ENCODE measurements around the gene RCSD1.
A peak's percentile ranks its signal among the peaks of the same experiment; 100 is the strongest.
"Not testable (repeated sequence)": the region's sequence is repeated elsewhere in the genome, so short reads cannot be mapped to it uniquely, and the experiment has no call there.

The RCSD1 gene

DNA sequence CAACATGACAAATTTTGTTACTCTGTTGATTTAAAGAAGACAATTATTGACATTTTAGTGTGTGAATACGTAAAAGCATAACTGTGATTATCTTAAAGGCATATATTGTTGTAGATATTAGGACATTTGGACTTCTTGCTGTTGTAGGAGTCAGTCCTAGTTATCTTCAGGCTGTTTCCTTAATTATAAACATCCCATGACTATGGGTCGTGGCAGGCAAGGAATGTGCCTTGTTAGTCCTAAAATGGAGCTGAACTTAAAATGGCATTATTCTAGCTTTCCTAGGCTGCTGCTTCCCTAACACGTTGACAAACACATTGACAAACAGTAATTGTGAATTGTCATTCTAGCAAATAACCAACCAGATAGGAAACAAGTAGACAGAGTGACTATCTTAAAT is 87.3 kb downstream of the RCSD1 start:
- no peak for DNase-seq (ENCODE audit: low read depth)

DNA sequence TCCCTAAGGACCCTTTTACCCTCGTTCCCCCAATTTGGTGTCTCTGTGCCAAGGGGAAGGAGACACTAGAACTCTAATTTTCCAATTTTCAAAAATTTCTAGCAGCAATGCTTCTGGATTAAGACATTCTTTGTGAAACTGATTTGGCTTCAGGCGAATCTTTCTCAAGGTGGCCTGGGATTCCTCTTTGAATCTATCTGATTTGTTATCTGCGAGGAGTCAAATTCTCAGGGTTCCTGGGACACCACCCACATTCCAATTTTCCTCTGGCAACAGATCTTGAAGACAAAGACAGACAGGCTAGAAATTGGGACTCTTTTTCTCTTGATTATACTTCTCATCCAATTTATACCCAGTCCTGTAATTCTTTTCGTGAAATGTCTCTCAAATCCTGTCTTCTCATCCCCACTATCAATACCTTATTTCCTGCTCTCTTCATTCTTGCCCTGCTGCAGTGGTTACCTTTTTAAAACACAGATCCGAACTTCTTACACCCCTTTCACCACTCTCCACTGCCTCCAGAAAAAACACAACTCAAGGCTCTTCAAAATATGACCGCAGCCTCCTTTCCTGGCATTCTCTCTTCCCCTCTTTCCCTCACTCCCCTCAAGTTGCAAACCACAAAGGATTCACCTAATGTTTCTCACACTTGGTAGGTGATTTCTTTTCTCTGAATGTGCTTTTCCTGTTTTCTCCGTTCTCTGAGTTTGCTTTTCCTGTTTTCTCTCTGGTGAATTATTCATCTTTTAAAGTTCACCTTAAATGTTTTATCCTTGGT is 89.1 kb downstream of the RCSD1 start:
- DNase-seq (ENCODE audit: low read depth), result no peak

DNA sequence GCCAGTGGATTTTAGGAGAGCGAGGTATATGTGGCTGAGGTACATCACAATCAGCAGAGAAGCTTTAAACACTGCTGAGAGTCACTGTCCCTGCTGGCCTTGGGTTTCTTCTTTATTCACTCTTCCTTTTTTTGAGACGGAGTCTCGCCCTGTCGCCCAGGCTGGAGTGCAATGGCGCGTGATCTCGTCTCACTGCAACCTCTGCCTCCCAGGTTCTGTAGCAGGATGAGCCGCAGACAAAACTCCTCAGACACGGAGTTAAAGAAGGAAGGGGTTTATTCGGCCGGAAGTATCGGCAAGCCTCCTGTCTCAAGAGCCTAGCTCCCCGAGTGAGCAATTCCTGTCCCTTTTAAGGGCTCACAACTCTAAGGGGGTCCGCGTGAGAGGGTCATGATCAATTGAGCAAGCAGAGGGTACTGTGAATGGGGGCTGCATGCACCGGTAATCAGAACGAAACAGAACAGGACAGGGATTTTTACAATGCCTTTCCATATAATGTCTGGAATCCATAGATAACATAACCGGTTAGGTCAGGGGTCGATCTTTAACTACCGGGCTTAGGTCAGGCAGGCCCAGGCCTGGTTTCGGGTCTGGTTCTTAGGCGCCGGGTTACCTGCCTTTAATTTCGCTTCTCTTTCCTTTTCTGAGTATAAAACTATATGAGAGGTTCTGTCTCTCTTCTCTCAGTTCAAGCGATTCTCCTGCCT is 89.8 kb downstream of the RCSD1 start:
- not testable (repeated sequence) for DNase-seq (ENCODE audit: low read depth)

DNA sequence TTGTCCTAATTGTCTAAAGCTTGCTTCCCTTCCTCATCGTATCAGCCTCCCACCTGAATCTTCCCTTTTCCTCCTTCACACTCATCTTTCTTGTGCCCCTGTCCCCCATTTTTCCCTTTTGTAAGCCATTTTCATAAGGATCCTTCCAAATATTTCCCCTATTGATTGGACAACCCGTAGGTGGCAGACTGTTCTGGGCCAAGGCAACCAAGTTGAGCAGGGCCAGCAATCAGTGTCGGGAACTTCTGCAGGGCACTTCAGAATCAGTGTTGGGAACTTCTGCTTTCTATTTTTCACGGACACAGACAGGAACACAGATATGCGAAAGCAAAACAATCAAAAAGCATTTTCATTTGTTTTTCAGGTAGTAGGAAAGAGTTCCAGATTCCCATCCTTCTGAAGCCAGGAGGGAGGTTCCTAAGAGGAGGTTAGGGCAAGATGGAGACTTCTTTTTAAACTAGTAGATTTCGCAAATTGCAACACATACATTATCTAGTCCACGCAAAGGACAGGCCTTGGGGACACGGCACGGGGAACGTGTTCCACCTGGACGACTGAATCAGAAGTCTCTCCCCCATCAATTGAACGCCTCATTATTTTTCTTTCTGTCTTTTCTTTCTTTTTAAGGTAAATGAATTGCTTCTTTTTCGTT is 91.1 kb downstream of the RCSD1 start:
- DNase-seq (ENCODE audit: low read depth), result no peak

DNA sequence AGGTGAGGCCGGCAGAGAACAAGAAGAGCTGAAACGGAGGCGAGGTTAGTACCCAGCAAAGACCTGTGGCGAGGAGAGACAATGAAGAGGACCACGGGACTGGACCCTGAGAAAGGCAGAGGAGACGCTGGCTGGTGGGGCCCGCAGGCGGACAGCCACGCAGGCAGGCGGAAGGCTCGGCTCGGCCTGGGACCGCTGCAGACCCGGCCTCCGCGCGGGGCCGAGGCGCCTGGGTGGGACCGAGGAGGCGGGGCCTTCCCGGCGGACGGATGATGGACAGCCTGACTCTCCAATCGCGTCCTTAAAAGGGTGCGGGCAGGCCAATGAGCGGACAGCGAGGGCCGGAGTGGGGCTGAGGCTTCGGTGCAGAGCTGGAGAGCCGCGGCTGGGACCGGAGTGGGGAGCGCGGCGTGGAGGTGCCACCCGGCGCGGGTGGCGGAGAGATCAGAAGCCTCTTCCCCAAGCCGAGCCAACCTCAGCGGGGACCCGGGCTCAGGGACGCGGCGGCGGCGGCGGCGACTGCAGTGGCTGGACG is 91.7 kb downstream of the RCSD1 start, which contains the start of gene MPZL1:
Gene MPZL1 (plus strand): TSS at position 366 of the 535 bp plus-strand sequence. CDS start 170 bp downstream, outside the sequence.
- DNase-seq (ENCODE audit: low read depth), result peak; percentile 93

DNA sequence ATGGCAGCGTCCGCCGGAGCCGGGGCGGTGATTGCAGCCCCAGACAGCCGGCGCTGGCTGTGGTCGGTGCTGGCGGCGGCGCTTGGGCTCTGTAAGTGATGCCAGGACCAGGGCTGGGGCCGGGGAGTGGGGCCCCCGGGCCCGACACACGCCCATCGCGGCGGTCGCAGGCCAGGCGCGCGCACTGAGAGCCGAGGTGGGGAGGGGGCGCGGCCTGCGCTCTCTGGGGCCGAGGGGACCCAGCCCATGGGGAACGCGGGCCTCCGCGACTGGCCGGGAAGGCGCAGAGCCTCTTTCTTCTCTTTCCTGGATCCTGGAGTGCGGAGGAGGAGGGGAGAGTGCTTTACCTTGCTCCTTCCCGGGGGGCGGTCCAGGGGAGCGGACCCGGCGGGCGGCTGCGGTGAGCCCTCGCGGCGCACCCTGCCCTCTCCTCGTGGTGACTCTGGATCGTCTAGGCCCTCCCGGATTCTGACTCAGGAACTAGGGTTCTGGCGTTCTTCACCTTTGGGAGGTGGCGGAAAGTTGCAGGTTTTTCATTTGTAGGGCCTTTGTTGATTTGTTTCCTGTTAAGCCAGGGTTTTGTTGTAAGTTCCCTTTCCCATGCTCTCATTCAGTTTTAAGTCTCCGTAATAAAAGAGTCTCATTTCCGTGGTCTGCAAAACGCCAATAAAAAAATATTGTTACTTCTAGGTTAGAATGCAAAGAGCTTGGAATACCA is 92.3 kb downstream of the RCSD1 start:
- no peak for DNase-seq (ENCODE audit: low read depth)

DNA sequence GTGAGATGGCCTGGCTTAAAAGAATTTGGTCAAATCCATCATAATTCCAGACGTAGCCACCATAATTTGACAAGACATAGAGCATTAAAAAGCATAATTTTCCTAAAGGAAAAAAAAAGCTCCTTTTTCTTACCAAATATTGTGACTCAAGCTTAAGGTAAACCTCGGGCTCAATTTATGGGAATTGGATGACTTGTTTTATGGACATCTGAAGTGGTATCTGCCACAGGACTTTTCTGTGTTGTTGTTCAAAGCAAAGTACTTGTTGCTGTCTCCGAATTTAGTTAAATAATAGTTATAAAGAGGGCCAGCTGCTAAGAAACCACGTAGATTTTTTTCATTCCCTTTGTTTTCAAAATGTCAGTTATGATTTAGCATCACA is 92.8 kb downstream of the RCSD1 start:
- DNase-seq (ENCODE audit: low read depth), result no peak

DNA sequence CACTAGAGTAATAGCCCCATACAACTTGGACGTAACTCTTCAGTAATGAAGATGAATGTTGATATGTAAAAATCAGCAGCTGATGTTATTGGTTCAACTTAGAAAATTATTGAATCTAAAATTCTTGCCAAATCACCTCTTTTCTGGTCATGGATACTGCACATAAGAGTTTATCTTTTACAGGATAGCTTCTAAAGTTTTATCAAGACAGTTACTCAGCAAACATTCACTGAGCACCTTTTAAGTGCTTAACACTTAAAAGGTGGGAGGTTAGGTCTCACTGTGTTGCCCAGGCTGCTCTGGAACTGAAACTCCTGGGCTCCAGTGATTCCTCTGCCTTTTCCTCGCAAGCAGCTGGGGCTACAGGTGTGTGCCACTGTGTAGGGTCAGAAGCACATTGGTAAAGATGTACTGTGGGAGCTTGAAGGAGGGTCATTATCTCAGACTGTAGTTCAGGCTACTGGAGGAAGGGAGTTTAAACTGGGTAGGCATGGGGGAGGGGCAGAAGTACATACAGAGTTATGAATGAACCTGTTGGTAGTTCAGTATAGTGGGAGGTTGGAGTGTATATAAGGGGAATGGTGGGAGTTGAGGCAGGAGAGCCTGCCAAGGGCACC is 93.8 kb downstream of the RCSD1 start:
- no peak for DNase-seq (ENCODE audit: low read depth)

DNA sequence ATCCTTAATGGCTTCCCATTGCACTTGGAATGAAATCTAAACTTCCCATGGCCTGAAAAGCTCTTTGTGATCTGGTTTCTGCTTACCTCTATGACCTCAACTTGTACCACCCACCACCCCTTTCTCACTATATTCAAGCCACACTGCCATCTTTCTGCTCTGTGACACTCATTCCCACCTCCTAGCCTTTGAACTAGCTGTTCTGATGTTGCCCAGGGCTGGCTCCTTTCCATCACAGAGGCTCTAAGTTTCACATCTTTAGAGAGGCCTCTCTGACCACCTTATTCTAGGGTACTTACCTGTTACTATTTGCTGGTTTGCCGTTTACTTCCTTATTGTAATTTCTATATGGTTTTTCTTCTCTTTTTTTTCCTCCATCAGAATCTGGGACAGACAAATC is 96.0 kb downstream of the RCSD1 start:
- DNase-seq (ENCODE audit: low read depth), result no peak

DNA sequence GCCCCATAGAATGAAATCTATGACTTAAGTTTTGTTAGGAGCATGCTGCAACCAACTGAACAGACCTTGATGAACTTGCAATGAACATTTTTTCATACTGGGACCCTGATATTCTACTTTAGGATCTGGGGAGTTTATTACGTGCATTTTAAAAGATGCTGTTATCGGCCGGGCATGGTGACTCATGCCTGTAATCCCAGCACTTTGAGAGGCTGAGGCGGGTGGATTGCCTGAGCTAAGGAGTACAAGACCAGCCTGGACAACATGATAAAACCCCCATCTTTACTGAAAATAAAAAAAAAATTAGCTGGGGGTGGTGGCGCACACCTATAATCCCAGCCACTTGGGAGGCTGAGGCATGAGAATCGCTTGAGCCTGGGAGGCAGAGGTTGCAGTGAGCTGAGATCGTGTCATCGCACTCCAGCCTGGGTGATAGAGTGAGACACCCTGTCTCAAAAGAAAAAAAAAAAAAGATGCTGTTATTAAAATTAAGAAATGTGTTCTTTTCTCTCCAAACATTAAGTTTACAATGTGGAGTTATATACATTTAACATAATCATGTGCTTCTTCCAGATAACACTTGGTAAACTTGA is 98.9 kb downstream of the RCSD1 start:
- DNase-seq (ENCODE audit: low read depth), result no peak

DNA sequence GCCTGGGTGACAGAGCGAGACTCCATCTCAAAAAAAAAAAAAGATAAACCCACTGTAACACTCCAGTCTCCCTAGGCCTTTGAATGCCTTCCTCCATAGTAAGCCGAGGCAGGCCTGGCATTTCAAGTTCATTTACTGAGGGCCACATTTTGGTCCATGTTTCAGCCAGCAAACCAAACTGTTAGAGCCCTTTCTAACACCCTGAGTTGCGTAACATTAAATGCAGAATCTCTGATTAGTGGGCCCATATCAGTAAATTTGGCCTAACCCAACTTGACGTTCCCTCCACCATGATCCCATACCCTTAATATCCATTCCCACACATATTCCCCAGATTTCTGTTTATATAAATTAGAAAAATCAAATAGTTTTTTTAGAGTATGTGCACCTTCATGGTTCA is 104.2 kb downstream of the RCSD1 start:
- no peak for DNase-seq (ENCODE audit: low read depth)

DNA sequence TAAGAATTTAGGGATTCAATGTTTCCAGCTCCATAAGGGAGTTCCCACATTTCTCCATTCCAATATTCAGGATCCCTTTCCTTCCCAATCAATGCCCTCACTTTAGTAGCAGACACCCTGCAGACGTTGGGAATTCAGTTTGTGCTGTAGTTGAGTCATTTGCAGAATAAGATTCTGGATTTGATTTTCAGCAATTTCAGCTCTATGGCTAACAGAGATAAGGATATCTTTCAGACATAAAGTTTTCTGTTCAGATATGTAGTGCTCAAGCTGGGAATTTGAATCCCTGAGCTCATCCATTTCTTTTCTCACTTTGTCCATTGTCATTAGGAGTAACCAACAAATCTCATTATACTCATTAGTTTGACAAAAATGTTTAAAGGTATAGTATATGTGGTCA is 104.8 kb downstream of the RCSD1 start:
- DNase-seq (ENCODE audit: low read depth), result no peak

DNA sequence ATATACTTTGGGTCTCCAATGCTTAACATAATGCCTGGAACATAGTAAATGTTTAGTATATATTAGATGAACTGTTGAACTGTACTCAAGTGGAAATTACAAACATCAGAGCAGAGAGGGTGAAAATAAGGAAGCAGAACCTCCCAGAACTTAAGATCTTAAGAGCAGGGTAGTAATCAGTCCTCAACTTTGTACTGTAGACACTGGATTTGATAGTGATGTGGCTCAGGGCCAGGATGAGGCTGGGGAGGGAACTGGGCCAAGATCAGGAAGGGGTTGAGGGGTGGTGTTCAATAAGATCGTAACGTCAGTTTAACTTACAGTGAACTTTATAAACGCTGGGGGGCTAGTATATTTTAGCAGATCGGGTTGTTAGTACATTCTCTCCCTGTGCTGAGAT is 107.1 kb downstream of the RCSD1 start:
- DNase-seq (ENCODE audit: low read depth), result no peak

DNA sequence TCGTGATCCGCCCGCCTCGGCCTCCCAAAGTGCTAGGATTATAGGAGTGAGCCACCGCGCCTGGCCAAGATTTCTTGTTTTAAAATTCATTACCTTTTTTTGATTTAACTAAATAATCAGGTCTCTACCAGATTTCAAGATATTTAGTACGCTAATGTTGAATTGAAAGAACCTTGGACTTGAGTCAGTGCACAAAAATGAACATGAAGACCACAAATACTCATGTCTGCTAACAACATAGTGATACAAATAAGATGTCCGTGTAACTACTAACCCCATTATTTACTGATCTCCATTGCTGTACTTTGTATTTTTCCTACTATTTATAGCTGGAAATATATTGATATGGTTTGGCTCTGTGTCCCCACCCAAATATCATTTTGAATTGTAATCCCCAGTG is 108.1 kb downstream of the RCSD1 start:
- no peak for DNase-seq (ENCODE audit: low read depth)

DNA sequence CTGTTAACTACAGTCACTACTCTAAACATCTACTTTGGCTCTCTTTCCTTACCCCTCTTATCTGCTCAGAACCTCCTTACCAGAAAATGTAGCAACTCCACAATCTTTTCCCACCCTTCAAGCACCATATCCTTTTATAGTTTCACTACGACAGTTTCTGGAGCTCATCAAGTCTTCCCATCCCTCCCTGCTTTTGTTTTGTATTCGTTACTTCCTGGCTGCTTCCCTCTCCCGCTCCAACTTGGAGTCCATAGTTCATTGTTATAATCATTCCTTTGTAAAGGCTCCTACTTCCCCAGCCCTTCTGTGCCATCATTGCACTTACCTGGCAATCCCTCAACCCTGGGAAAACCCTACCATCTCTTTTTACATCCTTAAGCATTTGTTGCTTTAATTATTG is 109.7 kb downstream of the RCSD1 start:
- no peak for DNase-seq (ENCODE audit: low read depth)

DNA sequence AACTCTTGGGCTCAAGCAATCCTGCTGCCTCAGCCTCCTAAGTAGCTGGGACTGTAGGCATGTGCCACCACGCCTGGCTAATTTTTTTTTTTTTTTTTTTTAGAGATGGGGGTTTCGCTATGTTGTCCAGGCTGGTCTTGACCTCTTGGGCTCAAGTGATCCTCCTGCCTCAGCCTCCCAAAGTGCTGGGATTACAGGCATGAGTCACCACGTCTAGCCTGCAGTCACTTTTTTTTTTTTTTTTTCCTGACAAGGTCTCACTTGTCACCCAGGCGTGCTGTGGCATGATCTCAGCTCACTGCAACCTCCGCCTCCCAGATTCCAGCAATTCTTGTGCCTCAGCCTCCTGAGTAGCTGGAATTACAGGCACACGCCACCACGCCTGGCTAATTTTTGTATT is 111.1 kb downstream of the RCSD1 start:
- not testable (repeated sequence) for DNase-seq (ENCODE audit: low read depth)

DNA sequence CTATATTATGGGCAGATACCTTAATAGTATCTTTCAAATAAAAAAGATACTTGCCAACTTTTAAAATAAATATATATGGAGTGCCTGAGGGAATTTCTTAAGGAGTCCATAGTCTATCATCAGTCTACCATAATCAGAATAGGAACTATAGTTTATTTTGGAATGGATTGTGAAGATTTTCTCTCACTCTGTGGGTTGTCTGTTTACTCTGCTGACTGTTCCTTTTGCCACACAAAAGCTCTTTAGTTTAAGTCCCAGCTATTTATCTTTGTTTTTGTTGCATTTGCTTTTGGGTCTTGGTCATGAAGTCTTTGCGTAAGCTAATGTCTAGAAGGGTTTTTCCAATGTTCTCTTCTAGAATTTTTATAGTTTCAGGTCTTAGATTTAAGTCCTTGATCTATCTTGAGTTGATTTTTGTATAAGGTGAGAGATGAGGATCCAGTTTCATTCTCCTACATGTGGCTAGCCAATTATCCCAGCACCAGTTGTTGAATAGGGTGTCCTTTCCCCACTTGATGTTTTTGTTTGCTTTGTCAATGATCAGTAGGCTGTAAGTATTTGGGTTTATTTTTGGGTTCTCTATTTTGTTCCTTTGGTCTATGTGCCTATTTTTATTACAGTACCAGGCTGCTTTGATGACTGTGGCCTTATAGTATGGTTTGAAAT is 112.5 kb downstream of the RCSD1 start:
- not testable (repeated sequence) for DNase-seq (ENCODE audit: low read depth)

DNA sequence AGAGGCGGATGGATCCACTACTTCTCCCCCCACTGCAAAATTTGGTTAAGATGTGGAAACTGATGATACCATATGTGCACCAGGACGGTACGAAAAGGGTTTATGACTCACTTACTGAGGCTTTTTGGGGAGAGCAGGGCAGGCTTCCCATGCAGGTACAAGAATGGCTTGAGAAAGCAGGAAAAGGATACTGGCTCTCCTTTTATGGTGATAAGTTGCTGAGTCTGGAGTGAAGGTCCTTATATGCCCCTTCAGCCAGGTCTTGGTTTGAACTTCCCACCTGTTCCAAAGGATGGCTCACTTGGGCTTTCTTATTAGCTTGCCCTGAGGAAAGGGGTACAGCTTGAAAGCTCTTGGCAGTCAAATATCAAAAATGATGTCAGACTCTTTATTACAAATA is 114.9 kb downstream of the RCSD1 start:
- DNase-seq (ENCODE audit: low read depth), result no peak

DNA sequence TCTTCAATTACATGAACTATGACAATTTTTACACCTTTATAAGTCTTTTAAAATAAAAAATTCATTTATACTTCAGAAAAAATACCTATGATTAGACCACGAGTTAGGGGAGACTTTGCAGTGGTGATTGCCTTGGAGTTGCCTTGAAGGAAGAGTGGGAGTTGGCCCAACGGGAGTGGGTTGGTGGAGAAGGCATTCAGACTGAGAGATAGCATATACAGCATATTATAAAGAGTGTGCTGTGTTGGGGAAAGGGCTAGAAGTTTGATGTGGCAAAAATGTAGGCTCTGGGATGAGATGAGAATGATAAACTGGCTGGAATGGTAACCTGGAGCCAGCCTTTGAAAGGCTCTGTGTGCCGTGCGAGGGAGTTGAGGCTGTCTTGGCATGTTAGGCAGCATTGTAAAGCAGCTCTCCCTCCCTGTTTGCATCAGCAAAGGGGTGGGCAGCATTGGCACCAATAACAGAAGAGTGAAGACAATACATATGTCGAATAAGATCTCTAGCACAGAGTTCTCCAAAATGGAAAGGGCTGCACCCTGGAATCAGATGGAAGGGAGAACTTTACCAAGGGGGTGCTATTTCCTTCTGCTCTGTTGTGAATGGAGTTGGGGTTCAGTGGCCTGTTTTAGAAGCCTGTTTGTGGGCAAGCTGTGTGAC is 116.1 kb downstream of the RCSD1 start:
- no peak for DNase-seq (ENCODE audit: low read depth)

DNA sequence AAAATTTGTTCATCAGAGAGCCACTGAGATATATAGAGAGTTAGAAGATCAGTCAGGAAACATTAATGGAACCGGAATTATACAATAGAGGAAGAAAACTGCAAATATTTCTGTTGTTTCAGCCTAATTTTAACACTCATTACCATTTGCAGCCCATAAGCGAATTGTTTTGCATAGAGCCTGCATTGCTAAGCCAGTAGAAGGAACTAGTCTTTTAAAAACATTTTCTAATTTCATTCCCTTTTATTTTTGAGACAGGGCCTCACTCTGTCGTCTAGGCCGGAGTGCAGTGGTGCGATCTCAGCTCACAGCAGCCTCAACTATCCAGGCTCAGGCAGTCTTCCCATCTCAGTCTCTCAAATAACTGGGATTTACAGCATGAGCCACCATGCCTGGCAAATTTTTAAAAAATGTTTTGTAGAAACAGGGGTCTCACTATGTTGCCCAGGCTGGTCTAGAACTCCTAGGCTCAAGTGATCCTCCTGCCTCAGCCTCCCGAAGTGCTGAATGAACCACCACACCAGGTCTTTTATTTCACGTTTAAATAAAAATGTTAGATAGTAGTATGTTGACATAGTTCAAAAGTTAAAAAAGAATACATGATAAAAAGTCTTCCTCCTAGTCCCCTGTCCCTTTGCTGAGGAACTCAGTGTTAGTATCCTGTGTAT is 117.1 kb downstream of the RCSD1 start:
- DNase-seq (ENCODE audit: low read depth), result no peak

All from CMK (cell line).